Lung (tissue), 12 donors: ENCODE results near the gene ABR. TPM values are rescaled to one million over a fixed set of nuclear protein-coding genes. Genes with fewer than 3 reads are reported as not detected.

Experiments
- ATAC-seq: fragments of 200-7000 bp; cut with Tn5 transposase; one replicate; pipeline ENCODE4 v1.9.1; 2020; ENCODE audit warnings: moderate number of reproducible peaks; ENCODE audit not compliant: insufficient read depth, low FRiP score
- DNase-seq, 3 donors: peaks; one replicate each; pipeline ENCODE4 v3.0.0-alpha.2; 2013 to 2017
- H3K27ac ChIP-seq, 2 donors: one replicate each; pipeline ENCODE4 v1.5.1; 2013; ENCODE audit warnings: mild to moderate bottlenecking in 2 of 2, moderate library complexity in 2 of 2, control low read depth in 1 of 2, inconsistent platforms in 1 of 2, low read depth in 1 of 2, low read length in 1 of 2
- H3K27me3 ChIP-seq, 3 donors: one replicate each; pipeline ENCODE4 v1.5.1; 2013; ENCODE audit warnings: low read length in 2 of 3; ENCODE audit not compliant: control insufficient read depth in 3 of 3, insufficient read depth in 3 of 3
- H3K36me3 ChIP-seq, 4 donors: one replicate each; pipeline ENCODE4 v1.5.1; 2013; ENCODE audit warnings: low read length in 4 of 4, mild to moderate bottlenecking in 1 of 4, moderate library complexity in 1 of 4; ENCODE audit not compliant: control insufficient read depth in 4 of 4, insufficient read depth in 4 of 4
- H3K4me1 ChIP-seq, 5 donors: one replicate each; pipeline ENCODE4 v1.5.1; 2013; ENCODE audit warnings: low read length in 5 of 5, mild to moderate bottlenecking in 2 of 5, moderate library complexity in 1 of 5; ENCODE audit not compliant: control insufficient read depth in 5 of 5, insufficient read depth in 5 of 5
- H3K4me3 ChIP-seq: one replicate; pipeline ENCODE4 v1.5.1; 2013; ENCODE audit warnings: mild to moderate bottlenecking, control low read depth, moderate library complexity
- H3K9ac ChIP-seq, 2 donors: one replicate each; pipeline ENCODE4 v1.5.1; 2013; ENCODE audit warnings: low read length in 2 of 2, control low read depth in 1 of 2; ENCODE audit not compliant: insufficient read depth in 1 of 2
- H3K9me3 ChIP-seq, 4 donors: one replicate each; pipeline ENCODE4 v1.5.1; 2013; ENCODE audit warnings: low read length in 3 of 4, mild to moderate bottlenecking in 1 of 4, moderate library complexity in 1 of 4; ENCODE audit not compliant: control insufficient read depth in 4 of 4, insufficient read depth in 3 of 4
- CTCF ChIP-seq: IDR thresholded peaks from 2 replicates; pipeline ENCODE4 v1.5.1; 2012; ENCODE audit warnings: mild to moderate bottlenecking; ENCODE audit errors: control extremely low read depth, extremely low read depth
- WGBS, 2 donors: extraction: QIAGEN DNeasy Blood & Tissue Kit; methylation state at CpG; one replicate each; pipeline ENCODE4 v1.1.7; 2013; 5-methylcytosine and 5-hydroxymethylcytosine counted together
- polyA plus RNA-seq, 2 donors: library from polyadenylated mRNA; stranded (reverse); fragments of 200-250 nt; gene quantifications; one replicate each; pipeline ENCODE4 v1.2.1, GENCODE V29; 2013
- total RNA-seq, 2 donors: library from RNA; depleted of rRNA in 1 of 2; stranded (reverse); fragments of >200 nt in 1 of 2; gene quantifications; one replicate each; pipeline ENCODE4 v1.2.1, GENCODE V29; 2014 to 2021
- donor health status: control.
- donor health status: control.
- donor health status: Bipolar disorder and iron deficiency.
- donor health status: healthy.
- donor health status: DM: yes; HTN: yes; CAD: no.

The ABR gene
- total and polyA plus RNA-seq, 4 donors = 54.8 to 187 (median 70.2) TPM

GRCh38 chr17:1027044-1027443, 152.7 kb downstream of the ABR start:
- ATAC-seq = peak; percentile 12
- H3K27ac ChIP-seq = no peak overlapping the region
- H3K4me3 ChIP-seq = no peak overlapping the region
- H3K27me3 ChIP-seq = no peaks in the 10 kb centered on the region
- H3K9me3 ChIP-seq = no peaks in the 10 kb centered on the region
- H3K4me1 ChIP-seq = peaks cover 0 to 40% (median 4%) of the 10 kb centered on the region in 5 donors
- no peak overlapping the region for H3K9ac ChIP-seq
- peaks cover 0 to 36% (median 0%) of the 10 kb centered on the region in 4 donors for H3K36me3 ChIP-seq
- WGBS, 2 donors = 91 to 92% methylated on average over 9 of the region's 9 CpGs
- DNase-seq = no peak
- no peak for TF ChIP-seq CTCF

- TF ChIP-seq CTCF = no peak
- no peaks in the 10 kb centered on the region for H3K9me3 ChIP-seq
- 94 to 95% methylated on average over 10 of the region's 10 CpGs for WGBS, 2 donors
- ATAC-seq (no peak), DNase-seq (no peak)
- no peak overlapping the region for H3K9ac ChIP-seq
- peaks cover 0 to 38% (median 4%) of the 10 kb centered on the region in 5 donors for H3K4me1 ChIP-seq
- no peaks in the 10 kb centered on the region for H3K27me3 ChIP-seq
- no peak overlapping the region for H3K4me3 ChIP-seq
- peaks cover 0 to 37% (median 0%) of the 10 kb centered on the region in 4 donors for H3K36me3 ChIP-seq
- peak overlapping the region in 1 of 2 donors; percentile 15 for H3K27ac ChIP-seq
Measured at GRCh38 chr17:1026599-1026975, 153.2 kb downstream of the ABR start.

GRCh38 chr17:1025733-1026598, 153.8 kb downstream of the ABR start:
- Histone ChIP-seq H3K27ac (peak overlapping the region in 1 of 2 donors; percentile 15), H3K27me3 (no peaks in the 10 kb centered on the region), H3K36me3 (peaks cover 0 to 34% (median 0%) of the 10 kb centered on the region in 4 donors), H3K4me1 (peaks cover 0 to 35% (median 4%) of the 10 kb centered on the region in 5 donors), H3K4me3 (no peak overlapping the region), H3K9ac (no peak overlapping the region), H3K9me3 (no peaks in the 10 kb centered on the region)
- ATAC-seq (no peak), DNase-seq (no peak)
- 91 to 93% methylated on average over 30 of the region's 30 CpGs for WGBS, 2 donors
- no peak for TF ChIP-seq CTCF
